ENCODE results near the gene MYH14.

DNA sequence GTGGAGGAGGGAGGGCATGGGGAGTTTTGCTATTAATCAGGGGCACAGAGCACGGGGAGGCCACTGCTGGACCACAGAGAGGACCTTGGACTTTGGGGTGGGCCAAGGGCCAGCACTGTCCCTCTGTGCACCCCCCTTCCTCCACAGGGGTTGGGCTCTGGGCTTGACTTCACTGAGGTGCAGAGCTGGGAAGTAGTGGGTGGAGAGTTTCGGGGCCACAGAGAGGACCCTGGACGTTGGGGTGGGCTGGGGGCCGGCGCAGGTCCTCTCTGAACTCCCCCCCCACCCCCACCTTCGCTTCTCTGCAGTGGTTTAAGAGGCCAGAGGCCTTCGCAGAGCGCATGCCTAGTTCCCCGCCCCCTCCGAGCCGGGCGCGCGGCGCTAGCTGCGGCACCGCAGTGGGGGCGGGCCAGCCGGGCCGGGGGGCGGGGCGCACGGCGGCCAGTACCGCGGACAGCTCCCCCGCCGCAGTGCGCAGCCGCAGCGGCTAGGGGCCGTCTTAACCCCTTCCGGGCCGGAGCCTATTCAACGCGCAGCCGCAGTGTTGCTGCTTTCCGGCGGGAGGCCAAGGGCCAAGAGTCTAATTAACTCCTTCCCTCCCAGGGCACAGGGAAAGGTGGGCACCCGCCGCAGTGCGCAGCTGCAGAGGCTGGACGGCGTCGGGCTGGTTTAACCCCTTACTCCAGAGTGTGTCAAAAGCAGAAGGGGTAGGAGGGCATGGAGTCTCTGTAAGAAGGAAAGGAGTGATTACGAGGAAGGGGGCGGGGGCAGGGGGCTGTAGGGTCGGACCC, 122.1 kb downstream of the MYH14 start:
- TF ChIP-seq, protein P1, sequence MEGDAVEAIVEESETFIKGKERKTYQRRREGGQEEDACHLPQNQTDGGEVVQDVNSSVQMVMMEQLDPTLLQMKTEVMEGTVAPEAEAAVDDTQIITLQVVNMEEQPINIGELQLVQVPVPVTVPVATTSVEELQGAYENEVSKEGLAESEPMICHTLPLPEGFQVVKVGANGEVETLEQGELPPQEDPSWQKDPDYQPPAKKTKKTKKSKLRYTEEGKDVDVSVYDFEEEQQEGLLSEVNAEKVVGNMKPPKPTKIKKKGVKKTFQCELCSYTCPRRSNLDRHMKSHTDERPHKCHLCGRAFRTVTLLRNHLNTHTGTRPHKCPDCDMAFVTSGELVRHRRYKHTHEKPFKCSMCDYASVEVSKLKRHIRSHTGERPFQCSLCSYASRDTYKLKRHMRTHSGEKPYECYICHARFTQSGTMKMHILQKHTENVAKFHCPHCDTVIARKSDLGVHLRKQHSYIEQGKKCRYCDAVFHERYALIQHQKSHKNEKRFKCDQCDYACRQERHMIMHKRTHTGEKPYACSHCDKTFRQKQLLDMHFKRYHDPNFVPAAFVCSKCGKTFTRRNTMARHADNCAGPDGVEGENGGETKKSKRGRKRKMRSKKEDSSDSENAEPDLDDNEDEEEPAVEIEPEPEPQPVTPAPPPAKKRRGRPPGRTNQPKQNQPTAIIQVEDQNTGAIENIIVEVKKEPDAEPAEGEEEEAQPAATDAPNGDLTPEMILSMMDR (IDR thresholded peaks at IDR 0.05; ENCODE audit: low read depth, low read length), result no peak
- TF ChIP-seq POLR2A (IDR thresholded peaks at IDR 0.05; ENCODE audit: extremely low read depth, insufficient read length) (no peak), MYC (IDR thresholded peaks at IDR 0.05; ENCODE audit: low read depth, low read length) (no peak)
- TF ChIP-seq, protein P2, sequence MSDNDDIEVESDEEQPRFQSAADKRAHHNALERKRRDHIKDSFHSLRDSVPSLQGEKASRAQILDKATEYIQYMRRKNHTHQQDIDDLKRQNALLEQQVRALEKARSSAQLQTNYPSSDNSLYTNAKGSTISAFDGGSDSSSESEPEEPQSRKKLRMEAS (IDR thresholded peaks at IDR 0.05; ENCODE audit: low read depth, low read length), result no peak
